DND-41 (cell line): ENCODE data around the gene UBE2J1.

Experiments used
- ATAC-seq: fragments of 200-7000 bp; cut with Tn5 transposase; 3 replicates; pipeline ENCODE4 v1.9.1; 2021; ENCODE audit warnings: low read depth; ENCODE audit not compliant: insufficient read depth
- DNase-seq: peaks from one replicate; pipeline ENCODE4 v3.0.0-alpha.2; 2020
- H2AFZ ChIP-seq: 2 replicates; pipeline ENCODE4 v1.6.0; 2012; ENCODE audit warnings: low read depth, low read length
- H3K27ac ChIP-seq: 2 replicates; pipeline ENCODE4 v1.5.1; 2012; ENCODE audit warnings: low read length, inconsistent platforms
- H3K27me3 ChIP-seq: fragments of 200-600 bp; sonication (generic); 2 replicates; pipeline ENCODE4 v1.6.0; 2012; ENCODE audit warnings: low read length, mild to moderate bottlenecking, inconsistent platforms; ENCODE audit not compliant: insufficient read depth, poor library complexity
- H3K36me3 ChIP-seq: 2 replicates; pipeline ENCODE4 v1.5.1; 2012; ENCODE audit warnings: low read length, inconsistent platforms; ENCODE audit not compliant: insufficient read depth
- H3K4me1 ChIP-seq: 2 replicates; pipeline ENCODE4 v1.5.1; 2012; ENCODE audit warnings: mild to moderate bottlenecking, low read length; ENCODE audit not compliant: insufficient read depth
- H3K4me2 ChIP-seq: 2 replicates; pipeline ENCODE4 v1.6.0; 2012; ENCODE audit warnings: mild to moderate bottlenecking, moderate library complexity, low read length, inconsistent platforms; ENCODE audit not compliant: insufficient read depth
- H3K4me3 ChIP-seq, 2 experiments: fragments of 200-600 bp in 1 of 2; shearing (Covaris generic) in 1 of 2; 2 replicates each; pipeline ENCODE4 v1.5.1; 2012 to 2016; ENCODE audit warnings: inconsistent platforms in 2 of 2, low read length in 2 of 2, mild to moderate bottlenecking in 2 of 2, low read depth in 1 of 2, moderate library complexity in 1 of 2
- H3K79me2 ChIP-seq: 2 replicates; pipeline ENCODE4 v1.6.0; 2012; ENCODE audit warnings: low read length, inconsistent platforms; ENCODE audit not compliant: insufficient read depth
- H3K9ac ChIP-seq: 2 replicates; pipeline ENCODE4 v1.6.0; 2012; ENCODE audit warnings: low read depth, mild to moderate bottlenecking, inconsistent platforms, low read length, moderate library complexity
- H3K9me3 ChIP-seq: 2 replicates; pipeline ENCODE4 v1.5.1; 2012; ENCODE audit warnings: low read length, moderate library complexity, mild to moderate bottlenecking, inconsistent platforms; ENCODE audit not compliant: insufficient read depth, severe bottlenecking
- H4K20me1 ChIP-seq: 2 replicates; pipeline ENCODE4 v1.6.0; 2012; ENCODE audit warnings: low read length; ENCODE audit not compliant: insufficient read depth
- EZH2 ChIP-seq: IDR thresholded peaks from 3 replicates; pipeline ENCODE4 v1.6.1; 2012; ENCODE audit warnings: borderline replicate concordance, low read depth, mild to moderate bottlenecking, moderate library complexity, low read length, inconsistent platforms; ENCODE audit not compliant: severe bottlenecking
- TF ChIP-seq, protein P1 (sequence below): IDR thresholded peaks from 2 replicates; pipeline ENCODE4 v1.5.1; 2012; ENCODE audit warnings: borderline replicate concordance, low read length, moderate library complexity, mild to moderate bottlenecking; ENCODE audit not compliant: poor library complexity, severe bottlenecking; ENCODE audit errors: extremely low read depth

Gene UBE2J1

DNA sequence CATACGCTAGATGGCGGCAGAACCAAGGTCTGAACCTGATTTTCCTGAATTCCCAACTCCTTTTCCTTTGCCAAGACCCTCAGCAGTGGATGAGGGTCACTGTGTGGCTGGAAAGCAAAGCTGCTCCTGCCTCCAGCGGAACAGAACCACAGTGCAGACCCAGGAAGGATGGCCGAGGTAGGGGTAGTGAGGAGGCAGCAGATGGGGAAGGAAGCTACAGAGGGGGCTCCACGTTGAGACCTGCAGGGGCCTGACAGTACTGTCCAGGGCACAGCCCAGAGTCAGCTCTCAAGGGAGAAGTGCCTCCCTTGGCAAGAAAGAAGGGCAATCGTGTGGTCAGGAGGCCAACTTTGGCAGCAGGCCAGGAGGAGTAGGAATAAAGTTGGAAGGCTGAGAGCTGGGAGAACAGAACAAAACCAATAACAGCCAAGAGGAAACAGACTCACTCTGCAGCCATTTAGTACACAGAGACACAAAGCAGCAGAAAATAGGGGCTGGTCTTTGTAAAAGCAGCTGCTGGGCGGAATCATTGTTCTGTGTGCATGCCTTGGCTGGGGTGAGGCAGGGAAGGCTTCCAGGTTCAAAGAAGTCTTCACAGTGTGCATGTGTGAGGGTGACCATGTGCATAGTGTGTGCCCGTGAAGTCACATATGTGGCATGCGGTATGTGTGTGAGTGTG lies 40.5 kb downstream of the UBE2J1 start:
- TF ChIP-seq, protein P1, sequence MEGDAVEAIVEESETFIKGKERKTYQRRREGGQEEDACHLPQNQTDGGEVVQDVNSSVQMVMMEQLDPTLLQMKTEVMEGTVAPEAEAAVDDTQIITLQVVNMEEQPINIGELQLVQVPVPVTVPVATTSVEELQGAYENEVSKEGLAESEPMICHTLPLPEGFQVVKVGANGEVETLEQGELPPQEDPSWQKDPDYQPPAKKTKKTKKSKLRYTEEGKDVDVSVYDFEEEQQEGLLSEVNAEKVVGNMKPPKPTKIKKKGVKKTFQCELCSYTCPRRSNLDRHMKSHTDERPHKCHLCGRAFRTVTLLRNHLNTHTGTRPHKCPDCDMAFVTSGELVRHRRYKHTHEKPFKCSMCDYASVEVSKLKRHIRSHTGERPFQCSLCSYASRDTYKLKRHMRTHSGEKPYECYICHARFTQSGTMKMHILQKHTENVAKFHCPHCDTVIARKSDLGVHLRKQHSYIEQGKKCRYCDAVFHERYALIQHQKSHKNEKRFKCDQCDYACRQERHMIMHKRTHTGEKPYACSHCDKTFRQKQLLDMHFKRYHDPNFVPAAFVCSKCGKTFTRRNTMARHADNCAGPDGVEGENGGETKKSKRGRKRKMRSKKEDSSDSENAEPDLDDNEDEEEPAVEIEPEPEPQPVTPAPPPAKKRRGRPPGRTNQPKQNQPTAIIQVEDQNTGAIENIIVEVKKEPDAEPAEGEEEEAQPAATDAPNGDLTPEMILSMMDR = no peak
- no peak for TF ChIP-seq EZH2
- no peak overlapping the region for H3K4me2 ChIP-seq
- DNase-seq (no peak), ATAC-seq (0 out of 3 replicates have a peak, but pooled peaks have one; percentile 31)
- no peak overlapping the region for H3K9ac ChIP-seq
- no peak overlapping the region for H3K4me3 ChIP-seq
- no peaks in the 10 kb centered on the region; the same call in 1 of the 2 replicates for H4K20me1 ChIP-seq
- H3K79me2 ChIP-seq = no peaks in the 10 kb centered on the region
- no peaks in the 10 kb centered on the region for H3K36me3 ChIP-seq
- no peaks in the 10 kb centered on the region for H3K9me3 ChIP-seq
- H3K4me1 ChIP-seq = no peaks in the 10 kb centered on the region
- no peak overlapping the region for H2AFZ ChIP-seq
- no peaks in the 10 kb centered on the region for H3K27me3 ChIP-seq
- H3K27ac ChIP-seq = peak overlapping the region; percentile 44; the same call in 1 of the 2 replicates

- no peak for ATAC-seq
Measured at GRCh38 chr6:89311530-89311852, 41.0 kb downstream of the UBE2J1 start.

DNA sequence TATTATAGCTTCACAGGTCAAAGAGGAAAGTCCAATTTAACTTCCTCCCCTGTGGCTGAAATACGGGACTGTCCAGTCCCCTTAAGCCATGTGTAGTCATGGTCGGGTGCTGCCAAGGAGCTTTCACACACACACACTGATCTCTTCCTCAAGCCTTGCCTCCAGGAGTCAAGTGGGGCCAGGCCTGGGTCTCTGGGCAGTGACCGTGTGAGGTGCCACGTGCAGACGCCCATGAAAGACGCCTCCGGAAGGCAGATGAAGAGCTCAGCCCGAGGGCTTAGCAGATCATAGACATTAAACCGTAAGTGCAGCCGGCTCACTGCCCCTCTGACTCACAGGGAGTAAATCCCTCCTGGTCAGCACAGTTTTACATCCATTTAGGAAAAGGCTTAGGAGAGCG lies 41.6 kb downstream of the UBE2J1 start:
- no peak for DNase-seq
- TF ChIP-seq, protein P1 = no peak
- TF ChIP-seq EZH2 = no peak
- Histone ChIP-seq H4K20me1 (no peaks in the 10 kb centered on the region; the same call in 1 of the 2 replicates), H3K27me3 (no peaks in the 10 kb centered on the region), H3K4me3 (no peak overlapping the region), H3K36me3 (no peaks in the 10 kb centered on the region), H3K9ac (no peak overlapping the region), H2AFZ (no peak overlapping the region), H3K4me2 (no peak overlapping the region), H3K79me2 (no peaks in the 10 kb centered on the region), H3K4me1 (no peaks in the 10 kb centered on the region), H3K9me3 (no peaks in the 10 kb centered on the region), H3K27ac (no peak overlapping the region)
- ATAC-seq = no peak

More at GRCh38 chr6:89311530-89311852, 41.0 kb downstream of the UBE2J1 start:
- Histone ChIP-seq H3K36me3 (no peaks in the 10 kb centered on the region), H2AFZ (no peak overlapping the region), H3K27ac (0 out of 2 replicates have a peak overlapping the region, but pooled peaks have one; percentile 18), H3K27me3 (no peaks in the 10 kb centered on the region), H3K9ac (no peak overlapping the region), H3K4me3 (no peak overlapping the region), H3K9me3 (no peaks in the 10 kb centered on the region), H4K20me1 (no peaks in the 10 kb centered on the region; the same call in 1 of the 2 replicates), H3K4me2 (no peak overlapping the region), H3K79me2 (no peaks in the 10 kb centered on the region), H3K4me1 (no peaks in the 10 kb centered on the region)
- TF ChIP-seq EZH2 = no peak
- TF ChIP-seq, protein P1 = no peak
- no peak for DNase-seq
